ENCODE results near the gene SPN. TPM values are rescaled to one million over a fixed set of nuclear protein-coding genes. Genes with fewer than 3 reads are reported as not detected.

SPN gene
- total and polyA plus RNA-seq, 9 of the 15 experiments (the other 6 are each of a cell fraction or from before 2014, with no cell fraction given), result 24.3 to 225 (median 79.4) TPM

DNA sequence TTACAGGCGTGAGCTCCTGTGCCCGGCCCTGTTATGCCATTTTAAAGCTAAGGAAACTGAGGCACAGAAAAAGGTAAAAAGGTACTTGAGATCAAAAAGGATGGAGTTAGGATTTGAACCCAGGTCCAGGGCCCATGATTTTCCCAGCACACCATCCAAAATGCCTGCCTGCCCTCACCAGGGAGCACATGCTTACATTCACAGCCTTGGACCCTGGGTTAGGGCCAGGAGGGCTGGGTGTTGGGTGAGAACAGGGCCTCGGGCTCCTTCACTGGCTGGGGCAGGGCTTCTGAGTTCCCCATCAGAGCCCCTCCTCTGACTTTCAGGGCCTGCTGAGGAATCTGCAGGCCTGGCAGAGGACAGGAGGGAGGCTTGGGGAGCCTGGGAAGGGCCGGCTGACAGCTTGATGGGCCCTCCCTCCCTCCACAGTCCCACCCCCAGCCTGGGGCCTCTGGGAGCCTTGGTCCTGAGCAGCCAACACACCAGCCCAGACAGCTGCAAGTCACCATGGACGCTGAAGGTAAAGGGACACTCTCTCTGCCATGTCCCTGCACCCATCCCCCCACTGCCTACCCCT lies 15.7 kb downstream of the SPN start, which contains the start of gene QPRT (continued):
- TF ChIP-seq SUPT5H (IDR thresholded peaks at IDR 0.05) (0 out of 2 replicates have a peak, but pooled peaks have one; percentile 61), ZNF717 (CRISPR knock-in tag; IDR thresholded peaks at IDR 0.05) (no peak), NCOA4 (IDR thresholded peaks at IDR 0.05; ENCODE audit: partially characterized antibody) (no peak), RBFOX2 (IDR thresholded peaks at IDR 0.05; ENCODE audit: low read depth, low read length) (peak; percentile 60), POLR2G (IDR thresholded peaks at IDR 0.05; ENCODE audit: low read depth, low read length) (peak; percentile 74), ZNF347 (CRISPR knock-in tag; IDR thresholded peaks at IDR 0.05; ENCODE audit: low read depth) (0 out of 2 replicates have a peak, but pooled peaks have one; percentile 23), PHF20 (IDR thresholded peaks at IDR 0.05; ENCODE audit: partially characterized antibody) (no peak), LARP7 (IDR thresholded peaks at IDR 0.05) (no peak), GABPB2 (CRISPR knock-in tag; conservative IDR thresholded peaks at IDR 0.05) (no peak), MYC (IDR thresholded peaks at IDR 0.05; ENCODE audit: low read depth, low read length) (no peak), MYC (CRISPR knock-in tag; IDR thresholded peaks at IDR 0.05; ENCODE audit: borderline replicate concordance, low read depth) (no peak), DMBX1 (CRISPR knock-in tag; IDR thresholded peaks at IDR 0.05; ENCODE audit: borderline replicate concordance) (0 out of 2 replicates have a peak, but pooled peaks have one; percentile 26), ZNF3 (CRISPR knock-in tag; IDR thresholded peaks at IDR 0.05) (no peak), NRF1 (conservative IDR thresholded peaks at IDR 0.05 in 1 of 2, IDR thresholded peaks at IDR 0.05 in 1 of 2) (peak; percentile 15 to 27; a peak in 1 of 4 replicates), TBP (optimal IDR thresholded peaks at IDR 0.05; ENCODE audit: low read depth, low read length) (peak; percentile 72), SP2 (IDR thresholded peaks at IDR 0.05; ENCODE audit: extremely low read depth, low read depth, low read length, poor library complexity, severe bottlenecking) (no peak)
- TF ChIP-seq, protein P1, sequence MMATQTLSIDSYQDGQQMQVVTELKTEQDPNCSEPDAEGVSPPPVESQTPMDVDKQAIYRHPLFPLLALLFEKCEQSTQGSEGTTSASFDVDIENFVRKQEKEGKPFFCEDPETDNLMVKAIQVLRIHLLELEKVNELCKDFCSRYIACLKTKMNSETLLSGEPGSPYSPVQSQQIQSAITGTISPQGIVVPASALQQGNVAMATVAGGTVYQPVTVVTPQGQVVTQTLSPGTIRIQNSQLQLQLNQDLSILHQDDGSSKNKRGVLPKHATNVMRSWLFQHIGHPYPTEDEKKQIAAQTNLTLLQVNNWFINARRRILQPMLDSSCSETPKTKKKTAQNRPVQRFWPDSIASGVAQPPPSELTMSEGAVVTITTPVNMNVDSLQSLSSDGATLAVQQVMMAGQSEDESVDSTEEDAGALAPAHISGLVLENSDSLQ (IDR thresholded peaks at IDR 0.05), result peak; percentile 92
- TF ChIP-seq, protein P2, sequence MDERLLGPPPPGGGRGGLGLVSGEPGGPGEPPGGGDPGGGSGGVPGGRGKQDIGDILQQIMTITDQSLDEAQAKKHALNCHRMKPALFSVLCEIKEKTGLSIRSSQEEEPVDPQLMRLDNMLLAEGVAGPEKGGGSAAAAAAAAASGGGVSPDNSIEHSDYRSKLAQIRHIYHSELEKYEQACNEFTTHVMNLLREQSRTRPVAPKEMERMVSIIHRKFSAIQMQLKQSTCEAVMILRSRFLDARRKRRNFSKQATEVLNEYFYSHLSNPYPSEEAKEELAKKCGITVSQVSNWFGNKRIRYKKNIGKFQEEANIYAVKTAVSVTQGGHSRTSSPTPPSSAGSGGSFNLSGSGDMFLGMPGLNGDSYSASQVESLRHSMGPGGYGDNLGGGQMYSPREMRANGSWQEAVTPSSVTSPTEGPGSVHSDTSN (CRISPR knock-in tag; IDR thresholded peaks at IDR 0.05; ENCODE audit: low read depth), result no peak; the same call in 1 of the 2 replicates
- TF ChIP-seq, protein P2 (tag; conservative IDR thresholded peaks at IDR 0.05; ENCODE audit: low read depth), result peak; percentile 59
